ENCODE measurements around the gene HTT-AS.

HTT-AS gene

GRCh38 chr4:3029464-3029863 is 44.9 kb downstream of the HTT-AS start:
- no peak for DNase-seq (ENCODE audit: low spot score)

GRCh38 chr4:3026540-3026939 is 47.8 kb downstream of the HTT-AS start:
- DNase-seq (ENCODE audit: low spot score): no peak

GRCh38 chr4:3025881-3026280 is 48.5 kb downstream of the HTT-AS start:
- no peak for DNase-seq (ENCODE audit: low spot score)

GRCh38 chr4:3022651-3023050 is 51.7 kb downstream of the HTT-AS start:
- DNase-seq (ENCODE audit: low spot score): no peak

GRCh38 chr4:3022112-3022511 is 52.2 kb downstream of the HTT-AS start:
- no peak for DNase-seq (ENCODE audit: low spot score)

- no peak for DNase-seq (ENCODE audit: low spot score)
Observed at GRCh38 chr4:3021627-3022026, 52.7 kb downstream of the HTT-AS start.

- DNase-seq (ENCODE audit: low spot score): no peak
Observed at GRCh38 chr4:3021127-3021526, 53.2 kb downstream of the HTT-AS start.

- no peak for DNase-seq (ENCODE audit: low spot score)
Observed at GRCh38 chr4:3019145-3019846, 55.0 kb downstream of the HTT-AS start.

GRCh38 chr4:3017504-3017903 is 56.8 kb downstream of the HTT-AS start:
- no peak for DNase-seq (ENCODE audit: low spot score)

GRCh38 chr4:3016961-3017360 is 57.4 kb downstream of the HTT-AS start:
- no peak for DNase-seq (ENCODE audit: low spot score)

GRCh38 chr4:3013839-3014350 is 60.4 kb downstream of the HTT-AS start:
- DNase-seq (ENCODE audit: low spot score): peak; percentile 78
